K562 (cell line): ENCODE results near the gene GET4.

Experiments used
- MYBL2 ChIP-seq, 2 experiments: fragments of 450-650 bp in 1 of 2; sonication (generic) in 1 of 2; formaldehyde crosslinking in 1 of 2; IDR thresholded peaks; 2 replicates each; pipeline versions ENCODE4 v1.6.1 to v1.8.1; 2017 to 2022; ENCODE audit warnings: borderline replicate concordance in 1 of 2, inconsistent platforms in 1 of 2, low read depth in 1 of 2, mild to moderate bottlenecking in 1 of 2, missing genetic modification reagents in 1 of 2, moderate library complexity in 1 of 2
- U2AF2 ChIP-seq: fragments of 200-400 bp; formaldehyde crosslinking; optimal IDR thresholded peaks from 2 replicates; pipeline ENCODE3; 2017; ENCODE audit warnings: low read depth, mild to moderate bottlenecking, low read length

DNA sequence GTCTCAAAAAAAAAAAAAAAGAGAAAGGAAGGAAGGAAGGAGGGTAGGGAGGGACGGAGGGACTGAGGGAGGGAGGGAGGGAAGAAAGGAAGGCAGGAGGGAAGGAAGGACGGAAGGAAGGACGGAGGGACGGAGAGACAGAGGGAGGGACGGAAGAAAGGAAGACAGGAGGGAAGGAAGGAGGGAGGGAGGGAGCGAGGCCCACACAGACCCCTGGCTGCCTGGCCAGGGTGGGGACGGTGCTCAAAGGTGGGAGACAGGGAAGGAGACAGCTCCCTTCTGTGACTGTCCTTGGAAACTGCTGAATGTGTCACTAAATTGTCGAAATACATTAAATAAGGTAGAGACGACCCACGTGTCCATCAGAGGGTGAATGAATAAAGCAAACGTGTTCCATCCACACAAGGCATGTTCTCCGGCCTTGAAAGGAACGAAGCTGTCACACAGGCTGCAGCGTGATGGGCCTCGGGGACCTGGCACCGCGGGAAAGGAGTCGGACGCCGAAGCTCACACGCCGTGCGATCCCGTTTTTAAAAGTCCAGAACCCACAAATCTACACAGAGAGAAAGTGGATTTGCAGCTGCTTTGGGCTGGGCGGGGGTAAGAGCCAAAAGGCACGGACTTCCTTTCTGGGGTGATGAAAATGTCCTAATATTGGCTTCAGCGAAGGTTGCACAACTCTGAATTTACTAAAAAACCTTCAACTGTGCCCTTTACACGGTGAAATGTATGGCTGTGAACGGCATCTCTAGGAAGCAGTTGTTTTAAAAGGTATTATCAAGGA is 54.8 kb downstream of the GET4 start:
- TF ChIP-seq U2AF2: no peak
- no peak for TF ChIP-seq MYBL2 (IDR thresholded peaks at IDR 0.05; ENCODE audit: low read depth)
- TF ChIP-seq MYBL2 (CRISPR knock-in tag; IDR thresholded peaks at IDR 0.05; ENCODE audit: borderline replicate concordance): no peak
